ENCODE measurements around the gene ZNF382. TPM values are rescaled to one million over a fixed set of nuclear protein-coding genes. Genes with fewer than 3 reads are reported as not detected.

ZNF382 gene
- total RNA-seq: 10 to 100 TPM in 3 of 5 experiments, 1 to 10 TPM in 2; 5.4 to 20.2 (median 12.2) TPM
- 10 to 100 TPM in 1 of 2 donors, 1 to 10 TPM in 1; 7.3 to 10.3 TPM for polyA plus RNA-seq
- total RNA-seq: 11.2 reads per million, percentile 38 among the genes with 10 or more reads in this experiment

DNA sequence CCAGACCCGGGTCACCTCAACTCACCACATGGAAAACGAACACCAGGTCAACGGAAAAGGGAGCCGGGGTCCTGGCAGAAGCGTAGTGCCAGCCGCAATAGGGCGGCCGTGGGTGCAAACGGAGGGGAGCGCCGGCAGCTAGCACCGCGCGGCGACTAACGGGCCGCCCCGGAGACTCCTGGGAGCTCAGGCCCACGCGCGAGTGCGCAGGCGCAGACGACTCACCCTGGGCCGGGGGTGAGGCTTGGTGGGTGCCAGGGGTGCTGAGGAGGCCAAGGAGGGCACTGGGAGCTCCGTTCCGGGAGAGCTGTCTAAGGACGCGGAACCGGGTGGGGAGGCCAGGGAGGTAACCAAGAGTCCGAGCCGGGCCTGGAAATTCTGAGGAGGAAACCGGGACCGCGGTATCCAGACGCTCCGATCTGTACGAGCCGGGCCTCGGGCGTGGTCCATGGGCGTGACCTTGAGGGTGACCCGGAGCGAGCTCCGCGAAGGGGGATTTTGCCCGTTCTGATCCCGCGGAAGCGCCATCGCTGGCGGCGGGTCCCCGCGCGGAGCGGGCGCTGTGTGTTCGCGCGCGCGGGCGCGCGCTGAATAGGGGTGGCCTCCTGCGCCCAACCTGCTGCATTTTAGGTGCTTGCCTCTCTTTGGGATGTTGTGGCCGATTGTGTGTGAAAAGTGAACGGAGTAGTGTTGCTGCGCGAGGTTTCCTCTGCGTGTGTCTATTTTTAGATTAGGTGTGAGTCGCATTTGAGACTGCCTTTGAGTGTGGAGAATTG, at the start of gene ZNF382:
Gene ZNF382, plus strand, starts transcription at position 213 of the 776 bp plus-strand sequence. CDS start 4,602 bp downstream, outside the sequence.
- ATAC-seq (peak; percentile 80), DNase-seq (peak; percentile 77 to 92 (median 86))
- H3K4me1 ChIP-seq (ENCODE audit: control insufficient read depth in 2 of 2, insufficient read depth in 2 of 2, low read length in 2 of 2): peaks cover 7 to 15% of the 10 kb centered on the region in 2 donors
- Mint-ChIP-seq H3K4me1 (peaks cover 20 to 32% (median 27%) of the 10 kb centered on the region in 7 donors), H3K36me3 (peaks cover 15 to 61% (median 48%) of the 10 kb centered on the region in 5 donors), H3K27me3 (no peaks in the 10 kb centered on the region), H3K27ac (peak within 1 kb of the TSS; percentile 78 to 98 (median 93)), H3K9me3 (peaks cover 0 to 55% (median 21%) of the 10 kb centered on the region in 11 donors), H3K4me3 (peak within 1 kb of the TSS; percentile 81 to 99 (median 93))
- ChIA-PET POLR2A (interaction anchor here (0.5 to 2.1 kb wide), 15 partner anchors 9 to 1082 kb away, joined by 3 to 18 read pairs (median 5); partner anchors contain the start of genes ZNF146, ZNF260, ZNF461 and ZNF529), CTCF (no interaction called here)
- peaks cover 0 to 24% (median 0%) of the 10 kb centered on the region in 3 experiments for H3K36me3 ChIP-seq (ENCODE audit: control insufficient read depth in 2 of 3, insufficient read depth in 3 of 3, low read length in 3 of 3)
- H3K9me3 ChIP-seq (ENCODE audit: control insufficient read depth in 2 of 3, low read length in 3 of 3): no peaks in the 10 kb centered on the region
- no peaks in the 10 kb centered on the region for H3K27me3 ChIP-seq (ENCODE audit: control insufficient read depth in 2 of 2, insufficient read depth in 2 of 2, low read length in 2 of 2)
- peak within 1 kb of the TSS; percentile 84 for H3K27ac ChIP-seq (ENCODE audit: low read depth, low read length)
- intact Hi-C loops (cut with micrococcal nuclease): loop anchor here (1.0 to 10.0 kb wide), 14 partner anchors 32 to 902 kb away; partner anchors contain the start of genes ZNF260 (in 2 of the 2), ZNF345 (in 2 of the 2), ZNF461 (in 2 of the 2) and ZNF529 (in 2 of the 2)
- peak within 1 kb of the TSS; percentile 95 for H3K4me3 ChIP-seq (ENCODE audit: low read length)

- Mint-ChIP-seq H3K27me3 (no peaks in the 10 kb centered on the region), H3K36me3 (peaks cover 49 to 96% (median 89%) of the 10 kb centered on the region in 5 donors), H3K4me3 (peak overlapping the region in 2 of 10 donors; percentile 7 to 60), H3K4me1 (peaks cover 0 to 19% (median 15%) of the 10 kb centered on the region in 7 donors), H3K9me3 (peaks cover 15 to 100% (median 77%) of the 10 kb centered on the region in 11 donors), H3K27ac (no peak overlapping the region)
- Histone ChIP-seq H3K36me3 (ENCODE audit: control insufficient read depth in 2 of 3, insufficient read depth in 3 of 3, low read length in 3 of 3) (peaks cover 6 to 83% (median 16%) of the 10 kb centered on the region in 3 experiments), H3K4me3 (ENCODE audit: low read length) (no peak overlapping the region), H3K27ac (ENCODE audit: low read depth, low read length) (no peak overlapping the region), H3K27me3 (ENCODE audit: control insufficient read depth in 2 of 2, insufficient read depth in 2 of 2, low read length in 2 of 2) (no peaks in the 10 kb centered on the region), H3K9me3 (ENCODE audit: control insufficient read depth in 2 of 3, low read length in 3 of 3) (peaks cover 5 to 91% (median 29%) of the 10 kb centered on the region in 3 experiments), H3K4me1 (ENCODE audit: control insufficient read depth in 2 of 2, insufficient read depth in 2 of 2, low read length in 2 of 2) (no peaks in the 10 kb centered on the region)
- intact Hi-C loops (cut with micrococcal nuclease): no loop called here
- CTCF ChIA-PET: no interaction called here
- ATAC-seq: no peak
- DNase-seq: no peak
- POLR2A ChIA-PET: interaction anchor here (1.4 kb wide), 1 partner anchor 9 kb away, joined by 3 read pairs; no protein-coding TSS in a partner anchor
Observed at GRCh38 chr19:36564391-36564790, 40.7 kb upstream of the ZNF382 start.

DNA sequence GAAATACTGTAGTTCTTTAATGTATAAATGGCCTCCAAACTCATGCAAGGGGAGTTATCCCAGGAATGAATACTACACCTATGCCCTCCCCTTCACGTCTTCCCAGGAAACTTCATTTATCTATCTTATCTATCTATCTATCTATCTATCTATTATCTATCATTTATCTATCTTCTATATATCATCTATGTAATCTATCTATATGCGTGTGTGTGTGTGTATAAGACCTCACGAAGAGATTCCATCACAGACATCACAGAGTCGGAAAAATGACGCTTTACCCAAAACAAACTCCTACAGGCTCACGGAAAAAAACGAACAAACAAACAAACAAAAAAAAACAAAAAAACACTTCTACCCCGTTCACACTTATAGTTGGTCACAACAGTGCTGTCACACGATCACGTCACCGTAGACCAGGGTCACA, 32.5 kb upstream of the ZNF382 start:
- H3K9me3 Mint-ChIP-seq: peaks cover 4 to 70% (median 33%) of the 10 kb centered on the region in 11 donors
- DNase-seq (peak in 1 of 9 donors; percentile 13), ATAC-seq (no peak)
- peak overlapping the region; percentile 98 for H3K27ac ChIP-seq (ENCODE audit: low read depth, low read length)
- intact Hi-C loops (cut with micrococcal nuclease): loop anchor here (1.0 to 10.0 kb wide), 20 partner anchors 33 to 1335 kb away; partner anchors contain the start of genes ZFP14 (in 2 of the 2), ZNF260 (in 2 of the 2), ZNF345 (in 2 of the 2) and ZNF382 (in 2 of the 2)
- no peaks in the 10 kb centered on the region for H3K27me3 Mint-ChIP-seq
- peak overlapping the region; percentile 95 for H3K4me3 ChIP-seq (ENCODE audit: low read length)
- H3K4me1 Mint-ChIP-seq: peaks cover 23 to 52% (median 44%) of the 10 kb centered on the region in 7 donors
- H3K27ac Mint-ChIP-seq: peak overlapping the region; percentile 94 to 100 (median 98)
- CTCF ChIA-PET: no interaction called here
- peak overlapping the region; percentile 80 to 100 (median 93) for H3K4me3 Mint-ChIP-seq
- peaks cover 0 to 23% (median 8%) of the 10 kb centered on the region in 3 experiments for H3K9me3 ChIP-seq (ENCODE audit: control insufficient read depth in 2 of 3, low read length in 3 of 3)
- H3K36me3 ChIP-seq (ENCODE audit: control insufficient read depth in 2 of 3, insufficient read depth in 3 of 3, low read length in 3 of 3): peaks cover 4 to 48% (median 6%) of the 10 kb centered on the region in 3 experiments
- H3K36me3 Mint-ChIP-seq: peaks cover 36 to 79% (median 74%) of the 10 kb centered on the region in 5 donors
- POLR2A ChIA-PET: interaction anchor here (0.5 to 2.0 kb wide), 11 partner anchors 10 to 277 kb away, joined by 3 to 18 read pairs (median 4); partner anchors contain the start of genes ZFP14, ZNF260, ZNF382 and ZNF566
- H3K27me3 ChIP-seq (ENCODE audit: control insufficient read depth in 2 of 2, insufficient read depth in 2 of 2, low read length in 2 of 2): no peaks in the 10 kb centered on the region
- peaks cover 0 to 15% of the 10 kb centered on the region in 2 donors for H3K4me1 ChIP-seq (ENCODE audit: control insufficient read depth in 2 of 2, insufficient read depth in 2 of 2, low read length in 2 of 2)

- peak within 1 kb of the TSS; percentile 94 to 100 (median 98) for H3K27ac Mint-ChIP-seq
- Histone ChIP-seq H3K27ac (ENCODE audit: low read depth, low read length) (peak within 1 kb of the TSS; percentile 98), H3K4me1 (ENCODE audit: control insufficient read depth in 2 of 2, insufficient read depth in 2 of 2, low read length in 2 of 2) (peaks cover 0 to 15% of the 10 kb centered on the region in 2 donors), H3K36me3 (ENCODE audit: control insufficient read depth in 2 of 3, insufficient read depth in 3 of 3, low read length in 3 of 3) (peaks cover 0 to 45% (median under 1%) of the 10 kb centered on the region in 3 experiments), H3K9me3 (ENCODE audit: control insufficient read depth in 2 of 3, low read length in 3 of 3) (peaks cover 0 to 17% (median 4%) of the 10 kb centered on the region in 3 experiments), H3K27me3 (ENCODE audit: control insufficient read depth in 2 of 2, insufficient read depth in 2 of 2, low read length in 2 of 2) (no peaks in the 10 kb centered on the region), H3K4me3 (ENCODE audit: low read length) (peak within 1 kb of the TSS; percentile 95)
- POLR2A ChIA-PET: interaction anchor here (0.5 to 2.0 kb wide), 12 partner anchors 9 to 934 kb away, joined by 3 to 18 read pairs (median 3); partner anchors contain the start of genes ZFP14, ZNF260, ZNF382 and ZNF566
- no peaks in the 10 kb centered on the region for H3K27me3 Mint-ChIP-seq
- ATAC-seq (peak; percentile 95), DNase-seq (peak; percentile 67 to 95 (median 85))
- peaks cover 31 to 75% (median 70%) of the 10 kb centered on the region in 5 donors for H3K36me3 Mint-ChIP-seq
- H3K9me3 Mint-ChIP-seq: peaks cover 0 to 66% (median 26%) of the 10 kb centered on the region in 11 donors
- H3K4me1 Mint-ChIP-seq: peaks cover 23 to 46% (median 40%) of the 10 kb centered on the region in 7 donors
- intact Hi-C loops (cut with micrococcal nuclease): loop anchor here (1.0 to 10.0 kb wide), 20 partner anchors 32 to 1334 kb away; partner anchors contain the start of genes ZFP14 (in 2 of the 2), ZNF260 (in 2 of the 2), ZNF345 (in 2 of the 2) and ZNF382 (in 2 of the 2)
- CTCF ChIA-PET: interaction anchor here (0.5 kb wide), 1 partner anchor 276 kb away, joined by 3 read pairs; no protein-coding TSS in a partner anchor
- peak within 1 kb of the TSS; percentile 80 to 100 (median 93) for H3K4me3 Mint-ChIP-seq
Observed at GRCh38 chr19:36573020-36573894, 31.9 kb upstream of the ZNF382 start, which contains the start of gene ZNF529. Gene ZNF529 (minus strand): TSS chr19:36573292. CDS start chr19:36572346, 946 bp downstream.

- Mint-ChIP-seq H3K4me3 (peak overlapping the region; percentile 80 to 100 (median 93)), H3K36me3 (peaks cover 26 to 72% (median 64%) of the 10 kb centered on the region in 5 donors), H3K9me3 (peaks cover 0 to 64% (median 23%) of the 10 kb centered on the region in 11 donors), H3K27me3 (no peaks in the 10 kb centered on the region), H3K27ac (peak overlapping the region; percentile 94 to 100 (median 98)), H3K4me1 (peaks cover 23 to 44% (median 34%) of the 10 kb centered on the region in 7 donors)
- DNase-seq (no peak), ATAC-seq (no peak)
- intact Hi-C loops (cut with micrococcal nuclease): loop anchor here (1.0 to 10.0 kb wide), 20 partner anchors 31 to 1333 kb away; partner anchors contain the start of genes ZFP14 (in 2 of the 2), ZNF260 (in 2 of the 2), ZNF345 (in 2 of the 2) and ZNF382 (in 2 of the 2)
- ChIA-PET POLR2A (interaction anchor here (0.8 to 2.0 kb wide), 5 partner anchors 31 to 933 kb away, joined by 3 to 18 read pairs (median 10); partner anchors contain the start of genes ZFP14, ZNF260, ZNF382 and ZNF566), CTCF (no interaction called here)
- Histone ChIP-seq H3K4me1 (ENCODE audit: control insufficient read depth in 2 of 2, insufficient read depth in 2 of 2, low read length in 2 of 2) (peaks cover 0 to 15% of the 10 kb centered on the region in 2 donors), H3K9me3 (ENCODE audit: control insufficient read depth in 2 of 3, low read length in 3 of 3) (peaks cover 0 to 8% (median 0%) of the 10 kb centered on the region in 3 experiments), H3K27me3 (ENCODE audit: control insufficient read depth in 2 of 2, insufficient read depth in 2 of 2, low read length in 2 of 2) (no peaks in the 10 kb centered on the region), H3K4me3 (ENCODE audit: low read length) (peak overlapping the region; percentile 95), H3K27ac (ENCODE audit: low read depth, low read length) (peak overlapping the region; percentile 98), H3K36me3 (ENCODE audit: control insufficient read depth in 2 of 3, insufficient read depth in 3 of 3, low read length in 3 of 3) (peaks cover 0 to 44% (median 0%) of the 10 kb centered on the region in 3 experiments)
Observed at GRCh38 chr19:36573895-36574720, 31.0 kb upstream of the ZNF382 start.
